Activated CD4-positive, alpha-beta T cell treated with anti-CD3 and anti-CD28 coated beads, Interleukin-2, amount 50 U/mL, for 16 hours (primary cell): ENCODE measurements around the gene FBF1.

Experiments
- DNase-seq: peaks from one replicate; pipeline ENCODE4 v3.0.0-alpha.2; 2020

The FBF1 gene

DNA sequence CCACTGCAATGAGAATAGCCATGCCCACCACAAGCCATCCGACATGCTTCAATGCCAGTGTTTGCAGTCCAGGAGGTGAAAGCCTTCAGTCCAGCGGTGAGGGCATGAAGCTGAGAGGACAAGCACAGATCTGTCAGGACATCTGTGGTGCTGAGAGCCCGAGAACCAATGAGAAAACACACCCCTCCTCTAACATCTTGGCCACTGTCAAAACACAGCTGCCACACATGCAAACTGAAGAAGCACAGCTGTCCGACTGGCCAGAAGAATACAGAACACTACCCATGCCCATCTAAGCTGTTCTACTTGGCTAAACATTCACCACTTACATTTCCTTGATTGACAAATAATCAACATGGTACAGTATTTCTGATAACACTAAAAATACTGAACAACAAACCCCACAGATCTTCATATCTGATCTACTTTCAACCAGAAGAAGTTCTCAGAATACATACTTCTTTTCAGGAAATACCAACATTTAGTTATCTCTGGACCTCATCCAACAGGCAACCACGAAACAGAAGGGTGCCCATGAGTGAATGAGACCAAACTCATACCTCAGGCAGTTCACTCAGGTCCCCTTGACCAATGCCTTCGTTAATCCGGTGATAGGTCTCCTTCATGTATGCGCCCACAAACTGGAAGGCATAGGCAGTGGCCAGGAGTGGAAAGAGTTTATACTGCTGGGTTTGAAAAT is 10.2 kb upstream of the FBF1 start:
- DNase-seq = peak; percentile 13

DNA sequence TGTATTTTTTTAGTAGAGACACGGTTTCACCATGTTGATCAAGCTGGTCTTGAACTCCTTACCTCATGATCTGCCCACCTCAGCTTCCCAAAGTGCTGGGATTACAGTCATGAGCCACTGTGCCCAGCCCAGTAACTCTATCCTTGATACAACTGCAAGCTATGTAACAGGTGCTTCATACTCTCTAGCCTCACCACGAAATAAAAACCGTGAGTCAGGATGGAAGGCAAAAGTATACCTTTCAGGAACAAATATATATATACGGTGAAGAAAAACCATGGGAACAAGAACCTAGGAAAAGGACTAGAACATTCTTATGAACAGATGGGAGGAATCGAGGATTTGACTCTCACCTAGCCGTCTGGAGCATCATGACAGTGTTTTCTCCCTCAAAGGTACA is 9.6 kb upstream of the FBF1 start:
- no peak for DNase-seq

DNA sequence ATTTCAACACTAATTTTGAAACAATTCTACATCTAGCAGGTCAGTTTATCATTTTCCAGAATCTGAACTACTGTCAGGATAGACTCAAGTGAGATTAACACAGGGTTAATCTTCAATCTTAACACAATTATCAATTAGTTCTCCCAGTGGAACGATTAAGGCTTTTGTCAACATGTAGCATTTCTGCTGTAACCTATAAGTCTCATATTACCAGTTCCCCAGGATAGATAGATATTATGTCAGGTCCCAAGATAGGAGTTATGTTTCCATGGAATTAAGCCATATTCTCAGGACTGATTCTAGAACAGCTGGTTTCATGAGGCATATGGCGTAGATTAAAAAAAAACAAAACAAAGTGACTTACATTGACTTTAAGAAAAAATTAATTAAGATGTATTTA is 4.4 kb upstream of the FBF1 start:
- DNase-seq = no peak

DNA sequence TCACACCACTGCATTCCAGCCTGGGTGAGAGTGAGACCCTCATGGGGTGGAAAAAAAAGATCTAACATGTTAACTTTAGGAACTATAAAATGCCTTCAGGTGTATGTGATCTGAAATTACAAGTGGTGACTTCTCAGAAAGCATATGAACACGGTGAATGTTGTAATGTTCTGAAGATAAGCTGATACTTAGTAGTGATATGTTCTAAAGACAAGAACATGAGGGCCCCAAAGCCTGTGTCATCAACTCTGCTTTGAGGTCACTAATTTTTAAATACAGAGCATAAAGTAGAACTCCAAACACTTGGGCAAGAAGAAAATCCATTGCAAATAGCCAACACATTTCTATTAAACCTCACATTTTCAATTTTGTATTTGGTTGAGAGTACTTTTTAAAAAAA is 2.6 kb upstream of the FBF1 start:
- no peak for DNase-seq

DNA sequence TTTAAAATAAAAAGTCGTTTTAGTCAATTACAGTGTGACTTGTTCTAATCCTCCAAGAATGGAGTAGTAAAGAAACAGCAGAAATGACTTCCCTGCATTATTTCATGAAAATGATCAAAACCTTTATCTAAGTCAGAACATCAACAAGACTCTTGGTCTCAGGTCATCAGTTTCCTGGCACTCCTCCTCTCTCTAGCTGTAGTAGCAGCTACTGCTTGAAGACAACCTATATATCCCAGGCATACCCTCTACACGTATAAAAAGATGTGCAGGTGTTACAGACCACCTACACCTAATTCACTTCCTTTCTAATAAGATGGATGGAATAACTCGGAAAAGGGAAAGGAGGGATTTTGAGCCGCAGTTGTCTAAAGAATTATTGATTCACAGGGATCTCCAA is 1.6 kb upstream of the FBF1 start:
- DNase-seq = no peak

DNA sequence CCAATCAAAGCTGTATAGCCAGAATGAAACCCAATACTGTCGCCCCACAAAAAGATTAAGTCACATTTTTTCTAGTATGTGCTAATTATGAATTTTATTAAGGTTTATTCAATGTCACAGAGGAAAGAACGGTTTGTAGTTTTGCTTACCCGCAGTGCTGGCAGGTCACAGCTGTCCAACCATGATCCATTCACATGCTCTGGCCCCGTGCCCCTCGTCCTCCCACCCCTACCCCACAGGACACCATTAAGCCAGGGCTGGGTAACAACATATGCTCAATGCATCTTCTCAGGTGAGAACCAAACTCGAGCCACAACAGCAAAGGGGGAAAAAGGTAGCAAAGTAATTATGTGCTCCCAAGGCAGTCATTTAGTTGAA is 589 bp upstream of the FBF1 start:
- no peak for DNase-seq

DNA sequence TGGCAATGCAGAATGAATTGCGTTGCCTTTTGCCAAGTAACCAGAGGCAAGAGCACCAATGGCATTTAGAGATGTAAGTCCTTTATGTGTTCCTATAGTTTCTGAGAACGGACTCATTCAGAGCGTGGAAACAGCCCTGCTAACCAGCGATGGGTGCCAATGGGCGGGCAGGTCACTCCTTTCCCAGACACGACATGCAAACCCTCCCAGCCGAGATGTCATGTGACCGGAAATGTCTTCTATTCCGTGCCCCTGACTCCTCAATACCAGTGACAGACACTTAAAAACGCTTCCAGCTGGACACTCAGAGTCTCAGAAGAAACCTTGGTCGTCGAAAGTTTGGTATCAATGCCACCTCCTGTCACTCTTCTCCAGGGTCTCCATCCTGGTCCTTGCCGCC is 3.2 kb downstream of the FBF1 start:
- no peak for DNase-seq

DNA sequence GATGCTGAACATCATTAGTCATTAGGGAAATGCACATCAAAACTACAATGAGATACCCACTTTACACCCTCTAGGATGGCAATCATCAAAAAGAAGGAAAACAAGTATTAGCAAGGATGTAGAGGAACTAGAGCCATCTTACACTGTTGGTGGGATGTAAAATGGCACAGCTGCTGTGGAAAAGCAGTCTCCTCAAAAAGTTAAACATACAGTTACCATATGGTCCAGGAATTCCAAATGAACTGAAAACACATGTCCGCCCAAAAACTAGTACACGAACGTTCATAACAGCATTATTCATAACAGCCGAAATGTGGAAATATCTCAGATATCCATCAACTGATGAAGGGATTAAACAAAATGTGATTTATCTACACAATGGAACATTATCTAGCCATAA is 7.0 kb downstream of the FBF1 start:
- no peak for DNase-seq

DNA sequence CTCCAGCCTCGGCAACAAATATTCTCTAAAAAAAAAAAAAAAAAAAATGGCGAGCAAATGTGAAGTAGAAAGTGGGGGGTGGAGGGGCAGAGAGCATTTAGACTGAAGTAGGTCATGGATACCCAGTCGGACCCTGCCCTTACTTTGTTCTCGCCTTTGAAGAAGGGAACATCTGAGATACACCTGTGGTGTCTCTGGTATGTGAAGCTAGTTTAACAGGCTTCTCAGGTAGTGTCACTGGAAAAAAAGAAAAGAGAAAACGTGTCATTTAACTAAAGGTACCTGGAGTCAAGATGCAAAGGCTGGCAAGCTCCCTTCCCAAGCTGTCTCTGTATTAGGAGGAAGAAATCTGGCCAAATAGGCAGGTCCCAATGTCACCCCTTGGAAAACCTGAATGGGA is 8.0 kb downstream of the FBF1 start:
- DNase-seq = no peak

DNA sequence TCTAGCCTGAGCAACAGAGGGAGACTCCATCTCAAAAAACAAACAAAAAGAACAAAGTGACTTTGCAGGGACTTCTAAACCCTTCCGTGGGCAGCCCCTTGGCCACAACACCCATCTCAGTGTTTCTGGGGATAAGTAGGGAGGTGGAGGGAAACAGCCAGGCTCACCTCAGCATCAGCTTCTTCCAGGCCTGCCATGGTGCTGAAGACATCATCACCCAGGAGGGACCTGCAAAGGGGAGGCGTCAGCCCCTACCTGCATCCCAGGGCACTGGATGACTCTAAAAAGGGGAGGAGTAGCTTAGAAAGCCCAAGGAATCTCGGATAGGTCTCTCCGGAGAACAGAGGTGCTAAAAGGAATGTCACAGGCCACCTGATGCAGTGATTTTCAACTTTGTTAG is 9.8 kb downstream of the FBF1 start:
- no peak for DNase-seq

DNA sequence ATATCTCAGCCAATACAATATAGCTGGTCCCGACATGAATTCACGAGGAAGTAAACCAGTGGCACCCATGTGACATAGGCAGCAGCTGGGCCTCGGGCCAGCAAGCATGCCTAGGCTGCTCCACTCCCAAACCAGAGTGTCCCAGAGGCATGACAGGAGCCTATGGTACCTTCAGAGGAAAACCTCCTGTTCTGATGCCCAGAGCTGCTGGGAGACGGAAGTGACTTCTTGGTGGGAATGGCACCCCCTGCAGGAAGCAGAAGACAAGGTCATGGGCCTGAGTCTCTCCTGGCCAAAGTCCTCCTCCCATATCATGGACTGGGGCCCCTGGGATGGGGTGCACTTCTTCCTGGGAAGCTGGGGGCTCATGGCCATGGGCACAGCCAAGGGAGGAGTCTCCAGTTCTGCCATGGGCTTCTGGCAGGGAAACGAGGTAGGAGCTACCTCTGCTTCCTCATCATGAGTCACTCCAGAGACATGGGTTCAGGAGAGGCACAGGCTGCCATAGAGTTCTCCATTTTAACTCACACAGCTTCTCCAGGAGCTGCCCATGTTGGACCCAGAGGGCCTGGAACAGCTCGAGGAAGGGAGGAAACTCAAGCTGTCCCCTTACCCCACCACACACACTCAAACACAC is 13.4 kb downstream of the FBF1 start:
- peak; percentile 16 for DNase-seq

DNA sequence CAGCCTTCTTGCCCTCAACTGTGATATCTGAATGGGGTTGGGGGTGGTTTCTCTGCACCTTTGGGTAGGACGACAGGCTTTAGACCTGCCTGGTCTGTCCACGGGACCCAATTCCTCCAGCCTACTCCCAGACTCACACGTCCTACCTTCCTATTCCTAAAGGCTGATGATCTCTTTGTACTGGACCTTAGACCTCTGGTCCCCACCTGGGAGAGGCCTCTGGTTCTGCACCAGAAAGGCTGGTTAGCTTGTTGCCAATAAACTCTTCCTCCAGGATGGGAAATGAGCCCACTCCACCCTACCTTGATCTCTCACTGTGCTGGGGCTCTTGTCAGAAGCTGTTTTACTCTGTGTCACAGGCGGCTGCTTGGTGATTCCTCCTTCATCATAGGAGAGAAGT is 14.4 kb downstream of the FBF1 start:
- DNase-seq = no peak

DNA sequence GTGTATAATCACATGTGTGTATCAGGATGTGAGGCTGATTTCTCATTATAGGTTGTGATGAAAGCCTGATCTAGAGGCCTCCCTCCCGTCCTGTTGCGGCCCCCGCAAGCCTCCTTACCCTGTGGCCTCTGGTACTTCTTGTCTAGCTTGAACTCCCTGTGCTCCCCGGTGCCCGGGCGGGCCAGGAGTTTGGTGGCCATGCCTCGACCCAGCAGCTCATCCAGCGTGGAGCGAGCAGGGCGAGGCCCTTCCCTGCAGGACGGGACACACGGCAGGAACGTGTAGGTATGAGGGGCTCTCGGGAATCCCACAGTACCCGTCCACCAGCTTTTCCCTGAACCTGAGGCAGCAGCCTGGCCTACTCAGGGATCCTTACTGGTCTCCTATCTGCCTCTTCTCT is 14.9 kb downstream of the FBF1 start:
- DNase-seq = no peak

DNA sequence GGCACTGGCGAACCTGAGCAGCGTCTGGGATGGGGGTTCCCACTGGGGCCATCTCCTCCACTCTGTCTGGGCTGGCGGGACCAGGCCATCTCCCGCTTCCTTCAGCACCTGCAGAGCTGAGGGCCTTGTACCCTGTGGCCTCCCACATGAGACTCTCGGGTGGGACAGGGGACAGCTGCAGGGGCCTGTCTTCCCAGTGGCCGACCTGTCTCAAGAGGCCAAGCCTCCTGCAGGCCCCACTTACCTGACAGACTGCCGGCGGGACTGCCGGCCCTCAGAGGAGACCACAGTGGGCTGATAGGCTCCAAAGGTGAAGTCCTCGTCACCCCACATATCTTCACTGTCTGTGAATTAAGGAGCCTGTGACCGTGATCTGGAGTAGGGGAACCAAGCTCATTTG is 15.7 kb downstream of the FBF1 start:
- no peak for DNase-seq

DNA sequence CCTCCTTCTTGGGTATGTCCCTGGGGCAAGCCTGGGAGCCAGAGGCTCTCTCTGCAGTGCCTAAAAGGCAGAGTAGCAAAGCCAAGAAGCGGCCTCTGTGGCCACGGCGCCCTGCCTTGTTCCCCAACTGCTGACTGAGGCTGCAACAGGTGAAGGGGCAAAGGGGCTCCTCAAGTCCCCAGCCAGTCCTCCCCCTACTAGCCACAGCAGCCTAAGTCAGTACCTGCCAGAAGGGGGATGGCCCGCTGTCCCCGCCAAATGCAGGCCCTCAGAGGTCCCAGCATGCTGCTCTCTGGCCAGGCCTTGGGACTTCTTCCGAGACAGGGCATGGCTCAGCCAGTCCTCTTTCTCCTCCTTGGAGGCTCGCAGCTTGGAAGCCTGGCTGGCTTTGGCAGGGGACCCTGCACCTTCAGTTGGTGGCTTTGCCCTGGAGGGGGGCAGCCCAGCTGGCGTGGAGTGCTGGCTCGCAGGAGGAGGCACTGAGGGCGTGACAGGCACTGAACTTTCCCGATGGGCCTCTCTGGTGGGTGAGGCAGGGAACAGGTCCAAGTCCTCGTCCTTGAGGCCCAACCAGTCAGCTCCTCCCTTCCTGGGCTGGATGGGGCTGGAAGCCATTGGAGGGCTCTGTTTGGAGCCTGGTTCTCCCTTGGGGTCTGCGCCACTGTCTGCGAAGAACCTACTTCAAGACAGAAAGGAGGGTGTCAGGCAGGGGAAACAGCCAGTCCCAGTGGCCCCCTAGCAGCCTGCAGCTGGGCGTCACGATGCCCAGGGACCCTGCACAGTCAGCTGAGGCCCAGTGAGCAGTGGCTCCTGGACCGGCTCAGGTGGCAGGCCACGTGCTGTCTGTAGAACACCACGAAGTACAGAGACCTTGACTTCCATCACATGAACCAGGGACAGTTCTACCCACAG is 17.6 kb downstream of the FBF1 start:
- no peak for DNase-seq

DNA sequence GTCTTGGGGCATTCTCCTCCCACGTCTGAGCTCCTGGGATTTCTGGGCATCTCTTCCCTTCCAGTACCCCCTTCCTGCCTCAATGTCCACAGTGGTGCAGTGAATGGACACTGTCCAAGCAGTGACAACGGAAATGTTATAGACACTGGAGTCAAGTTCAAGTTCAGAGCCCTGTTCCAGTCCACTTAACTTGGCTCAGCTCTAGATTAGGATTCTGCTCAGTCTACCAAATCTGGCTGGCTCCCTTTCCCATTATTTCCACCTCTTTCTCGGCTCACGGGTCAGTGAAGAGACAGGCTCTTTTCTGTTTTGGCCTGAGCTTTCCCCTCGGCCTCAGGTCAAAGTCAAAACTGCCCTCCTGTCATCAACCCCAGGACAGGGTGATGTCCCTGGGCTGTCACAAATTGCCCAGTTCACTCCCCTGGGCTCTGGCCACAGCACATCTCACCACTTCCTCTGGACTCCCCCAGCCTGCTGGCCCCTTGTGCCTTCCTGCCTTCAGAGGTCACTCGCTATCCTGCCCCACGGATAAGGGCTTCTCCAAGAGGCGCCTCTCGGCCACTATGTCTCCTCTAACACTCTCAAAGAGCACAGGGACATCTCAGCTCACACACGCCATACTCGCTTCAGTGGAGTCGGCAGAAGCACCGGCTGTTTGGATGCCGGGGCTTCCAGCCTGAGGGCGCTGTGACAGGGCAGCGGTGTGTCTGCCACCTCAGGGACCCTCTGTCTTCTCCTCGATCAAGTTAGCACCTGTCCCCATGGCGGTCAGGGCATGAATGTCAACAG is 18.5 kb downstream of the FBF1 start:
- no peak for DNase-seq

DNA sequence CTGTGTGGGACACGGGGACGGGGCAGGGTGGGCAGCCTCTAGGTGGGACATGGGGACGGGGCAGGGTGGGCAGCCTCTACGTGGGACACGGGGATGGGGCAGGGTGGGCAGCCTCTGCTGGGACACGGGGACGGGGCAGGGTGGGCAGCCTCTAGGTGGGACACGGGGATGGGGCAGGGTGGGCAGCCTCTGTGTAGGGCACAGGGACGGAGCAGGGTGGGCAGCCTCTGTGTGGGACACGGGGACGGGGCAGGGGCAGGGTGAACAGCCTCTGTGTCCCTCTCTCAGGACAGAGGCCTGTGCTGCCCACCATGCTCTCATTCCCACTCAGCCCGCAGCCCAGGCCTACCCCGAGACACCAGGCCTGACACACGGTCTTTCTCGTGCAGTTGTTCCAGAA is 19.2 kb downstream of the FBF1 start:
- no peak for DNase-seq

DNA sequence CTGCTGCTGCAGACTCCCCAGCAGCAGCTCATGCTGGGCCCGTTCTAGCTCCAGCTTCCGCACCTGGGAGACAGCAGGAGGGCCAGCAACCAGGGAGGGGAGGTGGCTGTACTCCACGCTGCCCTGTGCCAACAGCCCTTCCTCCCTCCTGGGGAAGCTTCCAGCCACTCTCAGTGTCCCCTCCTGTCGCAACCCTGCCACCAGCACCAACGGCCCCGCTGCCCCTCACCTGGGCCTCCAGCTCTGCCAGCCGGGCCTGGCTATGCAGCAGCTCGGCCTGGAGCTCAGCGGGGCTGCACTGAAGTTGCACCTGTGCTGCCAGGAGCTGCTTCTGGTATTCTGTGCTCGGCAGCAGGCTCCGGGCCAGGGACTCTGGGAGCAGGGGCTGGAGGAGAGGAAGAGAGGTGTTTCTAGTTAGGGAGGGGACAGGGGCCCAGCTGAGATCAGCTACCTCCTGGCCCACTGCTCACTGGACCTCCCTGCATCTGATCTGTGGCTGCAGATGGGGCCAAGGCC is 20.7 kb downstream of the FBF1 start:
- no peak for DNase-seq

DNA sequence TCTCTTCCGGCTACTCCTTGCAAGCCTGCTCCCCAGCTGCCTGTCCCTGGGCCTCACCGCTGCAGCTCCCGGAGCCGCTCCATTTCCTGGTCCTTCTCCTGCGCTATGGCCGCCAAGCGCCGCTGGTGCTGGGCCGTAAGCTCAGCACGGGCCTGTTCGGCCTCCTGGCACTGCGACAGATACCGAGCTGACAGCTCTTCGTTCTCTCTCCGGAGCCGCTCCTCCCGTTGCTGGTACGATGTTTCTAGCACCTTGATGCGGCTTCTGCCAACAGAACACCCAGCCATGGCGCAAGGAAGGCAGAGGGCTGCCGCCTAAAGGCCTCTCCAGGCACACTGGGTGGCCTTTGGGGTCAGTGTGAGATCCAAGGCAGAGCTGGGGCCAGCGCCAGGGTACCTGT is 21.2 kb downstream of the FBF1 start:
- no peak for DNase-seq

DNA sequence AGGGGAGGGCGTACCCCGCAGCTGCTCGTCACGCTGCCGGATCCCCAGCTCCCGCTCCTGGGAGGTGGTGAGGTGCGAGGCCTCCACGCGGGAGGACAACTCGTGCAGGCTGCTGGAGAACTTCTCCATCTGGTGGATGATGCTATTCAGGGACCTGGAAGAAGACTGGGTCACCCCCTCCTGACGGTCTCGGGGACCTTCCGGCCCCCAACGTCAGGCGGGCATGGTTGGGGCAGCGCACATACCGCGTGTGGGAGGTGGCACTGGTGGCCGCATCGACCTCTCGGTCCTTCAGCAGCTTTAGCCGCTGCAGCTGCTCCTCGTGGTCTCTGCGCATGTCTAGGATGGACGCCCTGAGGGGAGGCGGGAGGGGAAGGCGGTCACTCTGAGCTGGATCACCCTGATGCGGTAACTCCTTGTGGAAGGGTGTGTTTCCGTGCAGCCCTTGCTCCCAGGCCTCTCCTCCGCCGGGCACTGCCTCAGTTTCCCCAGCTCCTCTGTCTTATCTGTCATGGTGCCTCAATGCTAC is 22.9 kb downstream of the FBF1 start:
- no peak for DNase-seq

DNA sequence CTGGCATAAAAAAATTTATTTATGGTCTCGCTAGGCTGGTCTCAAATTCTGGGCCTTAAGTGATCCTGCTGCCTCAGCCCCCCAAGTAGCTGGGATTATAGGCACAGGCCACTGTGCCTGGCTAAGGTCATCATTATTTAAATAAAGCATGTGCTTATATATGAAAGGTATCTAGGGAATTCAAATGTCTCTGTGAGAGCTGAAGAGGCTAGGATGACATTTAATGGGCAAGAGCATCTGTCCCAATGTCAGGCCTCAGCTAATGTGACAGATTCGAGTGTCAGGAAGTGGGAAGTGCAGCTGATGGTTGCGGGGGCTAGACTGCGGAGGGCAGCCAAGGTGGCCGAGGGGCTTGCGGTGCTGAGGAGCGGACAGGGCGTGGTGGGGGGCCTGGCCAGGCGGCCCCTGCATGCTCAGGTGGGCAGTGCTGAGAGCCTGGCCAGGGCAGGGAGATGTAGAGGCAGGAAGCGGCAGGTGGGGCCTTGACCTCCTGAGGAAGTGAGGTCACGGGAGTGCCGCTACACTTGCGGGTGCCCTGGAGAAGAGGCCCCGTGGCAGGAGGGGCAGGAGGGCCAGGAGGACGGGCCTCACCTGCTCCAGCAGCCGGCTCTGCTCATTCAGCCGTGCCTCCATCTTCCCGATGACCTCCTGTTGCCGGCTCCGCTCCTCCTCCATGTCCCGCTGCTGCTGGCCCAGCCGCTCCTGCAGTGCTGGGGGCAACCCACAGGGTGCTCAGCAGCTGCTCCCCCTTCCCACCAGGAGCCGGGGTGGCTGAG is 23.5 kb downstream of the FBF1 start:
- no peak for DNase-seq

DNA sequence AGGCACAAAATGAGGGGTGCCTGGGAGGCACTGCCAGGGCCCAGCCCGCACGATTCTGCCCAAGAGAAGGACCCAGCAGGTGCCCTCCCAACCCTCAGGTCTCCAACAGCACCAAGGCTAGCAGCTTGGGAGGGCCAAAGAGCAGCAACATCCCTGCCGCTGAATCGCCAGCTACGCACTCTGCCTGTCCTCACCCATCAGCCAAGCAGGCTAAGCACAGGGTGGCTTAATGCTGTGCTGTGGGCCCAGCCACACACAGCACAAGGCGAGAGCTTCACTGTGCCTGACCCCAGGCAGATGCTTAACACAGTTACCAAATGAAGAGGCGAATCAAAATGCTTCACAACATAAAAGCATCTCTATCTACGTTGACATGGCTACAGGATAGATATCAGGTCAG is 25.6 kb downstream of the FBF1 start:
- no peak for DNase-seq
